ENCODE results near the gene KCP. TPM values are rescaled to one million over a fixed set of nuclear protein-coding genes. Genes with fewer than 3 reads are reported as not detected.

Gene KCP
- total and polyA plus RNA-seq, 2 of the 13 experiments (the other 11 are each of a cell fraction or from before 2014, with no cell fraction given): 0.37 to 1.0 TPM

DNA sequence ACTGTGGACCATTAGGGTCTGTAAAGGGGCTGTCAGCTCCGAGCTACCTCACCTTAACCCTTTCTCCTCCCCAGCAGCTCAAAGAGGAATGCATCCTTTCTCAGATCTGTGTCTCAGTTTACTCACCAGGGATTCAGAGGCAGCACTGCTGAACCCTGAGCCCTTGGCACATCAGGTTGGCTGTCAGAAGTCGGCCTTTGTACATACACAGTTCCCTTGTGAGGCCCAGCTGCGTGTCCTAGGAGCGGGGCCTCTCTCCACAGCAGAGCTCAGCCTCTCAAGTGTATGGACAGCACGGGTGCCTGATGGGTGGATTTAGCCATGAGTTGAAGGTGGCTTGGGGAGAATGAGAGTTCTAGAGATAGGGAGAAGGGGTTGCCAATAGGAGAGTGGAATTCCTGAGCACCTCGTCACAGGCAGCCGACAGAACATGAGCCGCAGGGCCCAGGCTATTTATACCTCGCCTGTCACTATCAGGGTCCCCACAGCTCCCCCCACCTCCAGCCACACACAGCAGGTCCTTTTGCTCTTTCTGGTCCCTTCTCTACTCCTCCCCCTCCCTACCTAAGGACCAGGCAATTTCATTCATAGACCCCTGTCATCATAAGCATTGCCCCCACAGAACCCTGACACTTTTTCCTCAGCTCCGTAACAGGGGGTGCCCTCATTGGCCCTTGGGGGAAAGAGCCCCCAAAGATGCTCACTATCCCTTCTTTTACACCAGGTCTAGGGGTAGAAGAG, 82.4 kb downstream of the KCP start (continued):
- TF ChIP-seq, protein P1, sequence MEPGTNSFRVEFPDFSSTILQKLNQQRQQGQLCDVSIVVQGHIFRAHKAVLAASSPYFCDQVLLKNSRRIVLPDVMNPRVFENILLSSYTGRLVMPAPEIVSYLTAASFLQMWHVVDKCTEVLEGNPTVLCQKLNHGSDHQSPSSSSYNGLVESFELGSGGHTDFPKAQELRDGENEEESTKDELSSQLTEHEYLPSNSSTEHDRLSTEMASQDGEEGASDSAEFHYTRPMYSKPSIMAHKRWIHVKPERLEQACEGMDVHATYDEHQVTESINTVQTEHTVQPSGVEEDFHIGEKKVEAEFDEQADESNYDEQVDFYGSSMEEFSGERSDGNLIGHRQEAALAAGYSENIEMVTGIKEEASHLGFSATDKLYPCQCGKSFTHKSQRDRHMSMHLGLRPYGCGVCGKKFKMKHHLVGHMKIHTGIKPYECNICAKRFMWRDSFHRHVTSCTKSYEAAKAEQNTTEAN (CRISPR knock-in tag; conservative IDR thresholded peaks at IDR 0.05): no peak
- TF ChIP-seq TAF15 (IDR thresholded peaks at IDR 0.05; ENCODE audit: low read depth, low read length, poor library complexity, severe bottlenecking) (no peak), CEBPB (IDR thresholded peaks at IDR 0.05; ENCODE audit: borderline replicate concordance, low read depth, low read length) (no peak; the same call in 1 of the 2 replicates), TEAD3 (CRISPR knock-in tag; optimal IDR thresholded peaks at IDR 0.05; ENCODE audit: borderline replicate concordance) (peak; percentile 21)

DNA sequence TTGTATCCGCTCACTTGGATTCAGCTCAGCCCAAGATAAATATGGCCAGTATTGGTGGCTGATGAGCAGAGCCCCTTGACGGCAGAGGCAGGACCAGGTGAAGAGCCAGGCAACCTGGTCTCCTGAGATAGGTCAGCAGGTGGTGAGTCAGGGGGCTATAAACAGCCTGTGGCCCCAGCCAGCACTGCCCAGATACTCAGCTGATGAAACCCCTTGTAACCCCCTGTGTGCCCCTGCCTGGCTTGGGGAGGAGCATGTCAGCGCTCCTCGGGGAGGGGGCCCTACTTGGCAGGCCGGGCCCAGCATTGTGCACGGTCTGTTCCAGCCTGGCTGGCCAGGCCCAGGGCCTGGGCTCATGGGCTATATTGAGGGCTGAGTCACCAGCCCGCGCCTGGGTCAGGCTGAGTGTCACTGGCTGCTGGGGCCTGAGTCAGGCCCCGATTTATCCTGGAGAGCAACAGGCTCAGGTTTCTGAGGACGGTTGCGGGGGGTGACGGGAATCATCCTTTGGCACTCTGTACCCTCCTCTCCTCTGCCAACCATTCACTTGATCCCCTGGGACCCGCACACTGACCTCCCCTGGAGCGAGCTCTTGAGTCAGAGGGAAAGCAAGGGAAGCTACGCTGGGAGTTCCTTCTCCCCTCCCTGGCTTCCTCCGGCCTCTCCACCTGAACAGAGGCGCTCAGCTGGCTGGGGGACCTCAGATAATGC, 83.1 kb downstream of the KCP start:
- 6% methylated on average over 11 of the region's 17 CpGs for WGBS (ENCODE audit: low lambda C conversion rate)
- Histone ChIP-seq H3K36me3 (replicated peaks in 1 of 2; ENCODE audit: control insufficient read depth in 1 of 2, insufficient read depth in 2 of 2, low read length in 2 of 2) (no peaks in the 10 kb centered on the region), H2AFZ (ENCODE audit: low read length) (no peak overlapping the region), H3K4me1 (ENCODE audit: insufficient read depth, low read length) (peaks cover 33% of the 10 kb centered on the region), H4K20me1 (ENCODE audit: insufficient read depth, low read length) (no peaks in the 10 kb centered on the region), H3K27me3 (ENCODE audit: control insufficient read depth in 1 of 2, insufficient read depth in 2 of 2, low read length in 2 of 2) (peaks cover 2 to 14% of the 10 kb centered on the region in 2 experiments; a peak in 4 of 5 replicates), H3K9ac (ENCODE audit: insufficient read depth, low read depth, low read length) (0 out of 2 replicates have a peak overlapping the region, but pooled peaks have one; percentile 12), H3K4me3 (replicated peaks in 1 of 3; ENCODE audit: insufficient read depth in 1 of 3, low read depth in 2 of 3, low read length in 3 of 3) (peak overlapping the region; percentile 17 to 53 (median 27); a peak in 4 of 6 replicates), H3K9me3 (ENCODE audit: low read length) (no peaks in the 10 kb centered on the region), H3K79me2 (ENCODE audit: insufficient read depth, low read length) (no peaks in the 10 kb centered on the region), H3K4me2 (ENCODE audit: low read depth, low read length) (peak overlapping the region; percentile 82), H3K27ac (ENCODE audit: extremely low read length, insufficient read depth, low read length) (no peak overlapping the region)
- BruUV-seq (replicated peaks): no TSS peak
- in situ Hi-C loops (cut with HindIII; ENCODE audit: extremely low pct_ligation_motif_present, low pct_unique_long_range_greater_than_20kb): no loop called here
- ChIA-PET CTCF (ENCODE audit: low intra/inter-chr PET ratio, low total read pairs) (no interaction called here), POLR2A (interaction anchor here (0.6 to 2.1 kb wide), 2 partner anchors 13 to 36 kb away, joined by 3 to 7 read pairs; partner anchors contain the start of gene ATP6V1F)
- DNase-seq (ENCODE audit: low spot score) (no peak), ATAC-seq (peak; percentile 85), FAIRE-seq (no peak)
- intact Hi-C loops (cut with micrococcal nuclease; ENCODE audit: unreplicated experiment): no loop called here
- TF ChIP-seq ESRRA (CRISPR knock-in tag; IDR thresholded peaks at IDR 0.05; ENCODE audit: low read depth): no peak
- no peak for TF ChIP-seq HES4 (CRISPR knock-in tag; IDR thresholded peaks at IDR 0.05; ENCODE audit: borderline replicate concordance)
- no peak for TF ChIP-seq SNAPC2 (CRISPR knock-in tag; IDR thresholded peaks at IDR 0.05)
- TF ChIP-seq SALL2 (CRISPR knock-in tag; IDR thresholded peaks at IDR 0.05): no peak
- TF ChIP-seq MYNN (CRISPR knock-in tag; IDR thresholded peaks at IDR 0.05; ENCODE audit: low read depth): no peak
- no peak for TF ChIP-seq TGIF2 (CRISPR knock-in tag; IDR thresholded peaks at IDR 0.05)
- TF ChIP-seq, protein P2, sequence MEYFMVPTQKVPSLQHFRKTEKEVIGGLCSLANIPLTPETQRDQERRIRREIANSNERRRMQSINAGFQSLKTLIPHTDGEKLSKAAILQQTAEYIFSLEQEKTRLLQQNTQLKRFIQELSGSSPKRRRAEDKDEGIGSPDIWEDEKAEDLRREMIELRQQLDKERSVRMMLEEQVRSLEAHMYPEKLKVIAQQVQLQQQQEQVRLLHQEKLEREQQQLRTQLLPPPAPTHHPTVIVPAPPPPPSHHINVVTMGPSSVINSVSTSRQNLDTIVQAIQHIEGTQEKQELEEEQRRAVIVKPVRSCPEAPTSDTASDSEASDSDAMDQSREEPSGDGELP (IDR thresholded peaks at IDR 0.05; ENCODE audit: borderline replicate concordance, low read depth): no peak
- no peak for TF ChIP-seq ZNF251 (CRISPR knock-in tag; IDR thresholded peaks at IDR 0.05)
- TF ChIP-seq XBP1 (CRISPR knock-in tag; IDR thresholded peaks at IDR 0.05): no peak
- no peak for TF ChIP-seq SYNCRIP (IDR thresholded peaks at IDR 0.05; ENCODE audit: insufficient read depth, low read depth, low read length)
- TF ChIP-seq, protein P3, sequence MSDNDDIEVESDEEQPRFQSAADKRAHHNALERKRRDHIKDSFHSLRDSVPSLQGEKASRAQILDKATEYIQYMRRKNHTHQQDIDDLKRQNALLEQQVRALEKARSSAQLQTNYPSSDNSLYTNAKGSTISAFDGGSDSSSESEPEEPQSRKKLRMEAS (IDR thresholded peaks at IDR 0.05): 0 out of 2 replicates have a peak, but pooled peaks have one; percentile 24
- TF ChIP-seq, protein P4, sequence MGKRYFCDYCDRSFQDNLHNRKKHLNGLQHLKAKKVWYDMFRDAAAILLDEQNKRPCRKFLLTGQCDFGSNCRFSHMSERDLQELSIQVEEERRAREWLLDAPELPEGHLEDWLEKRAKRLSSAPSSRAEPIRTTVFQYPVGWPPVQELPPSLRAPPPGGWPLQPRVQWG (CRISPR knock-in tag; IDR thresholded peaks at IDR 0.05; ENCODE audit: borderline replicate concordance, low read depth): no peak
- TF ChIP-seq ZNF232 (CRISPR knock-in tag; IDR thresholded peaks at IDR 0.05; ENCODE audit: borderline replicate concordance): no peak
- no peak for TF ChIP-seq GLI4 (CRISPR knock-in tag; IDR thresholded peaks at IDR 0.05; ENCODE audit: borderline replicate concordance)
- TF ChIP-seq ZMYM3 (CRISPR knock-in tag; IDR thresholded peaks at IDR 0.05): no peak
- no peak for TF ChIP-seq ZNF746 (CRISPR knock-in tag; IDR thresholded peaks at IDR 0.05)
